Esophagus squamous epithelium (tissue), 4 donors: ENCODE results near the gene PDE7B.

Experiments
- CTCF ChIP-seq, 6 experiments: fragments of 450-650 bp in 4 of 6; fragments of 200-600 bp in 2 of 6; sonication (generic) in 2 of 6; IDR thresholded peaks; one replicate each; pipeline ENCODE4 v1.5.1; 2016 to 2019; ENCODE audit warnings: antibody characterized with exemption in 6 of 6, mild to moderate bottlenecking in 4 of 6, moderate library complexity in 4 of 6
- POLR2A ChIP-seq, 4 donors: fragments of 450-650 bp; IDR thresholded peaks; one replicate each; pipeline ENCODE4 v1.6.1; 2017; ENCODE audit warnings: antibody characterized with exemption in 4 of 4, mild to moderate bottlenecking in 4 of 4, moderate library complexity in 3 of 4

DNA sequence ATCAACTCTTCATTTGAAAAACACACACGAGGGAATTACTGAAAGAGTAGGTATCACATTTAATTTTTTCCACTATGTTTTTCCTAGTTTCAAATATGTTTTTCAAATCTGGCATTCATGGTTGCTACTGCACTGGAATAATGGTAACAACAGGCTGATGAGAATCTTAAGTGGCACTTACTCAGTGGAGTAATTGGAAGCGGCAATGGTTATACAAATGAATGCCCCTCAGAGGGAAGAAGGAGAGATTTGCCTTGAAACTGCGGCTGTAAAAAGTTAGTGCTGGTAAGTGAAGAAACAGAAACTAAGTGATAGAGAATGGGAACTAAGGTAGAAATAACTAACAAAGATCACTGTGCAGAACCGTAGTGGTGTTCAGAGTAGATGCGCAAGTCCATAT, 41.0 kb upstream of the PDE7B start:
- TF ChIP-seq CTCF (IDR thresholded peaks at IDR 0.05): no peak
- TF ChIP-seq POLR2A (IDR thresholded peaks at IDR 0.05): no peak
